ENCODE measurements around the gene TSC22D4. TPM values are rescaled to one million over a fixed set of nuclear protein-coding genes. Genes with fewer than 3 reads are reported as not detected.
"Not testable (repeated sequence)": the region's sequence is repeated elsewhere in the genome, so short reads cannot be mapped to it uniquely, and the experiment has no call there.

The TSC22D4 gene
- total and polyA plus RNA-seq, 2 experiments from 2014 or later, result 14.6 to 24.9 TPM

- not testable (repeated sequence) for H3K9me3 Mint-ChIP-seq; H3K27ac ChIP-seq (ENCODE audit: low read depth)
Measured at GRCh38 chr7:100439244-100439643, 39.8 kb downstream of the TSC22D4 start.

GRCh38 chr7:100438731-100439130, 40.3 kb downstream of the TSC22D4 start:
- H3K27me3 ChIP-seq (ENCODE audit: insufficient read depth); H4K20me1 ChIP-seq (replicated peaks; ENCODE audit: insufficient read depth); H3K27ac Mint-ChIP-seq; H2AFZ ChIP-seq; H3K27ac ChIP-seq (ENCODE audit: low read depth); H3K4me3 Mint-ChIP-seq; ATAC-seq; H3K4me1 ChIP-seq (ENCODE audit: insufficient read depth); H3K36me3 ChIP-seq (ENCODE audit: insufficient read depth); H3K9me3 Mint-ChIP-seq; H3K9me2 ChIP-seq (ENCODE audit: insufficient read depth); H3K4me2 ChIP-seq; H3K4me3 ChIP-seq; DNase-seq (ENCODE audit: low spot score): not testable (repeated sequence)
- Histone ChIP-seq H3K79me2 (replicated peaks; ENCODE audit: insufficient read depth) (peaks cover 12% of the 10 kb centered on the region), H3F3A (replicated peaks; ENCODE audit: low read depth) (peaks cover 20% of the 10 kb centered on the region)
- H3K36me3 Mint-ChIP-seq (ENCODE audit: low read depth), result peaks cover 17% of the 10 kb centered on the region
- H3K27me3 Mint-ChIP-seq (ENCODE audit: insufficient read depth, low read depth, poor library complexity), result peaks cover 22% of the 10 kb centered on the region
- peaks cover 15% of the 10 kb centered on the region for H3K4me1 Mint-ChIP-seq

More at GRCh38 chr7:100439244-100439643, 39.8 kb downstream of the TSC22D4 start:
- Histone ChIP-seq H3F3A (replicated peaks; ENCODE audit: low read depth) (peaks cover 15% of the 10 kb centered on the region), H3K79me2 (replicated peaks; ENCODE audit: insufficient read depth) (peaks cover 12% of the 10 kb centered on the region)
- H3K27me3 Mint-ChIP-seq (ENCODE audit: insufficient read depth, low read depth, poor library complexity), result peaks cover 21% of the 10 kb centered on the region
- H3K4me2 ChIP-seq; H3K9me2 ChIP-seq (ENCODE audit: insufficient read depth); H2AFZ ChIP-seq; H3K4me1 ChIP-seq (ENCODE audit: insufficient read depth); H4K20me1 ChIP-seq (replicated peaks; ENCODE audit: insufficient read depth); H3K4me3 ChIP-seq; H3K27me3 ChIP-seq (ENCODE audit: insufficient read depth); H3K36me3 ChIP-seq (ENCODE audit: insufficient read depth); ATAC-seq; DNase-seq (ENCODE audit: low spot score); H3K27ac Mint-ChIP-seq; H3K4me3 Mint-ChIP-seq: not testable (repeated sequence)
- H3K36me3 Mint-ChIP-seq (ENCODE audit: low read depth), result peaks cover 12% of the 10 kb centered on the region
- peaks cover 12% of the 10 kb centered on the region for H3K4me1 Mint-ChIP-seq

GRCh38 chr7:100438172-100438571, 40.8 kb downstream of the TSC22D4 start:
- Histone ChIP-seq H2AFZ (no peak overlapping the region), H3K4me3 (no peak overlapping the region), H3K4me1 (ENCODE audit: insufficient read depth) (peaks cover 8% of the 10 kb centered on the region; the same call in 1 of the 2 replicates), H3K27me3 (ENCODE audit: insufficient read depth) (no peaks in the 10 kb centered on the region), H4K20me1 (replicated peaks; ENCODE audit: insufficient read depth) (0 out of 2 replicates have a peak, but pooled peaks cover 3% of the 10 kb centered on the region), H3K9me2 (ENCODE audit: insufficient read depth) (no peaks in the 10 kb centered on the region), H3F3A (replicated peaks; ENCODE audit: low read depth) (peaks cover 24% of the 10 kb centered on the region), H3K36me3 (ENCODE audit: insufficient read depth) (peaks cover 9% of the 10 kb centered on the region; the same call in 1 of the 2 replicates), H3K4me2 (no peak overlapping the region), H3K27ac (ENCODE audit: low read depth) (no peak overlapping the region), H3K79me2 (replicated peaks; ENCODE audit: insufficient read depth) (peaks cover 15% of the 10 kb centered on the region)
- no peak overlapping the region for H3K27ac Mint-ChIP-seq
- ATAC-seq (no peak), DNase-seq (ENCODE audit: low spot score) (no peak)
- no peak overlapping the region; the same call in 2 of the 3 replicates for H3K4me3 Mint-ChIP-seq
- peaks cover 23% of the 10 kb centered on the region for H3K36me3 Mint-ChIP-seq (ENCODE audit: low read depth)
- H3K4me1 Mint-ChIP-seq, result peaks cover 20% of the 10 kb centered on the region
- no peaks in the 10 kb centered on the region; the same call in 2 of the 3 replicates for H3K9me3 Mint-ChIP-seq
- TF ChIP-seq JUNB (IDR thresholded peaks at IDR 0.05; ENCODE audit: unreplicated experiment), result no peak
- H3K27me3 Mint-ChIP-seq (ENCODE audit: insufficient read depth, low read depth, poor library complexity), result peaks cover 23% of the 10 kb centered on the region

GRCh38 chr7:100437150-100438100, 41.6 kb downstream of the TSC22D4 start:
- H3K4me2 ChIP-seq, result peak overlapping the region; percentile 68
- H3K27me3 ChIP-seq (ENCODE audit: insufficient read depth), result no peaks in the 10 kb centered on the region
- peak overlapping the region; percentile 44; the same call in 1 of the 2 replicates for H3K27ac Mint-ChIP-seq
- TF ChIP-seq ZNF114 (CRISPR knock-in tag; IDR thresholded peaks at IDR 0.05) (no peak), CREB1 (CRISPR knock-in tag; IDR thresholded peaks at IDR 0.05; ENCODE audit: low read depth) (no peak)

More at GRCh38 chr7:100437150-100438100, 41.6 kb downstream of the TSC22D4 start:
- DNase-seq (ENCODE audit: low spot score), result no peak
- peaks cover 20% of the 10 kb centered on the region for H3K27me3 Mint-ChIP-seq (ENCODE audit: insufficient read depth, low read depth, poor library complexity)
- peaks cover 27% of the 10 kb centered on the region for H3K4me1 Mint-ChIP-seq
- peaks cover 3% of the 10 kb centered on the region; the same call in 1 of the 2 replicates for H4K20me1 ChIP-seq (replicated peaks; ENCODE audit: insufficient read depth)
- H3K9me3 Mint-ChIP-seq, result no peaks in the 10 kb centered on the region; the same call in 2 of the 3 replicates
- peak overlapping the region; percentile 34; the same call in 1 of the 2 replicates for H3K27ac ChIP-seq (ENCODE audit: low read depth)
- peaks cover 10% of the 10 kb centered on the region; the same call in 1 of the 2 replicates for H3K4me1 ChIP-seq (ENCODE audit: insufficient read depth)
- H3K36me3 Mint-ChIP-seq (ENCODE audit: low read depth), result peaks cover 30% of the 10 kb centered on the region
- H3F3A ChIP-seq (replicated peaks; ENCODE audit: low read depth), result peaks cover 32% of the 10 kb centered on the region
- peaks cover 21% of the 10 kb centered on the region for H3K79me2 ChIP-seq (replicated peaks; ENCODE audit: insufficient read depth)
- H3K4me3 Mint-ChIP-seq, result peak overlapping the region; percentile 88
- peaks cover 9% of the 10 kb centered on the region; the same call in 1 of the 2 replicates for H3K36me3 ChIP-seq (ENCODE audit: insufficient read depth)
- H3K9me2 ChIP-seq (ENCODE audit: insufficient read depth), result no peaks in the 10 kb centered on the region
- no peak for ATAC-seq
- no peak overlapping the region for H2AFZ ChIP-seq
- peak overlapping the region; percentile 44 for H3K4me3 ChIP-seq
